NCI-H226 (cell line): ENCODE measurements around the gene RGL4.
A peak's percentile ranks its signal among the peaks of the same experiment; 100 is the strongest.

Experiments used
- DNase-seq: peaks from one replicate; pipeline ENCODE4 v3.0.0-alpha.2; 2015

The RGL4 gene

DNA sequence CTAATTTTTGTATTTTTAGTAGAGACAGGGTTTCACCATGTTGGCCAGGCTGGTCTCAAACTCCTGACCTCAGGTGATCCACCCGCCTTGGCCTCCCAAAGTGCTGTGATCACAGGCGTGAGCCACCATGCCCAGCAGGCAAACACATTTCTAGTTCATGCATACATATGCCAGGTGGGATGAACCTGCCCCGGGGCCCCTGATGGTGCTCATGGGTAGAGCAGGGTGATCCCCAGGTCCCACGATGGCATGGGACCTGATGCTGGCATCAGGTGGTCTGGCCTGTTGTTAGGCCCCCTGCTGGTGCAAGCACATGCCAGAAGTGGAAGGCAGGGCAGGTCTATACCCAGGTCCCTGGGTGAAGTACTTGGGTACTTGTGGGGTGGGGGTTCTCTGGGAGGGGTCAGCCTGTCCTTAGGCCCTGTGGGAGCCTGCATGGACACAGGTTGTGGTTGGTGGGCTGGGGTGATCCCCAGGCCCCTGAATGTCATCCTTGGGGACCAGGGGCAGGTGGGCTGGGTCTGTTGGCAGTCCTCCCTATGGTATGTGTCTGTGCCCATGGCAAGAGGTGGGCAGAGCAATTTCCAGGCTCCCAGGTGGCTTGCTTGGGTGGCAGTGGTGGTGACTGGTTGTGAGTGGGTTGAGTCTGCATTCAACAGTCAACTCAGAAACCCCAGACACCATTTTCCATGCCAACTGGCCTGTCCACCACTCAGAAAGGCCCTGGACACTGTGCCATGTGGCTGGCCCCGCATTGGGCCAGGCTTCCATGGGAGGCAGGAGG, 9.6 kb upstream of the RGL4 start:
- DNase-seq: no peak

DNA sequence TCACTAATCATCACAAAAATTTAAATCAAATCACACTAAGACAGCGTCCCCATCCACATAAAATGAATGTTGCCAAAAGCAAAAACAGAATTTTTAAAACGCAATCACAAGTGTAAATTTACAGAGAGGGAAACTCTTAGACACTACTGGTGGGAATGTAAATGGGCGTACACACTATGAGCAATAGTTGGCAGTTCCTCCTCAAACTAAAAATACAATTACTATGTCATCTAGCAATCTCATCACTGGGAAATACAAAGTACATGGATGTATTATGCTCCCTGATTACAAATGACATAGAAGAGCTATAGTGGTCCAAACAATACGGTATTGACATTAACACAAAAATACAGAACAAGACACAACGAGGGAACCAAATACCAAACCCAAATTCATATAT, 8.7 kb upstream of the RGL4 start:
- DNase-seq: no peak

DNA sequence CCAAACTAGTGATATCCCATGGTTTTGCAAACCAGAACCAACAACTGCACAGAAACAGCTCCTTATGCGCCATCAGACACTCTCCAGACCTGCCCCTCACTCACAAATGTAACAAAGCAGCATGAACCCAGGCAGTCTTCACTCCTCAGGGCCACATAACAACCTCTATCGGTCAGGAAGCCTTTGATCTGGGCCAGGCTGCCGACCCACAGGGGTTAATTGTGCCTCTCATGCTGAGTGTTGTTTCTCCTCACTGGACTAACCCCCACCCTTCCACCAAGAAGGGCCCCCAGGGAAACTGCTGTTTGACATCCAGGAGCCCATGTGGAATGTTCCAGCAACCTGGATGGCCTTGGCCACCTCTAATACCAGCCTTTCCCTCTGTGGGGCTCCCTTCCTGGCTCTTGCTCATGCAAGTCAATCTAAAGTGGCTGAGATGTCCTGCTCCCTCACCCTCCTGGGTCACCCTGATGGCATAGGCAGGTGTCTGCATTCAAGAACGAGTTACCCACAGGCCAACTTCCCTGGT, 7.9 kb upstream of the RGL4 start:
- DNase-seq: no peak

DNA sequence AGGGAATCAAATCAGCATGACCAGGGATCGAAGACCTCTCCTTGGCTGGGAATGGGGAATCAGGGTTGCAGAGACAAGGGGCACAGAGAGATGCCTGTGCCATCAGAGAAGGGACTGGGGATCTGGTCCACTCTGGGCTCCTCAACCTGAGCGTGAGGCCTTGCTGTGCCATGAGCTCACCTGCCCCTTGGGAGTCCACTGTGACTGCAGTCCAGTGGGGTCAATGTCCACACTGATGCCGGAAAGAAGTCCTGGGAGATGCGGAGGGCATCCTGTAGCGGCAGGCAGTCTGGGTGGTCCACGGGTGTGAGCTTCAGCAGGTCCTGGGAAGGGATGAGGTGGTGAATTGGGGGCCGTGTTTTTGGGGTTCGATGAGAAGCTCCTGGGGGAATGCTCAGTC, 7.3 kb upstream of the RGL4 start:
- DNase-seq: no peak

DNA sequence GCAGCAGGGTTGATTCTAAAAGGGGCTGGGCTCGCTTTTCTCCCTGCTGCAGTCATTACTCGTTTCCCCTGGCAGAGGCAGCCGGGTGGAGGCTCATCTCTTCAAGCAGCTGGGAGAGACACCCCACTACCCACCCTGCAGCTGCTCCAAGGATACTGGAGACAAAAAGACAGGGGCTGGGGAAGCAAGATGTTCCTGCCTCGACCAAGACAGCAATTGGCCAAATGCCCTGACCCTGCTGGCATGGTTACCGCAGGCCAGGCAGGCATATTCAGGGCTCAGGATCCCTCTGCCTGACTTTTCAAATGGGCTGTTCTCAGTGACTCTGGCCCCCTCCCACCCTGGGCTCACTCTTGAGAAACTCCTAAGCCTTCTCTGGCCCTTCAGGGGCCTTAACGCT, 6.8 kb upstream of the RGL4 start:
- no peak for DNase-seq

DNA sequence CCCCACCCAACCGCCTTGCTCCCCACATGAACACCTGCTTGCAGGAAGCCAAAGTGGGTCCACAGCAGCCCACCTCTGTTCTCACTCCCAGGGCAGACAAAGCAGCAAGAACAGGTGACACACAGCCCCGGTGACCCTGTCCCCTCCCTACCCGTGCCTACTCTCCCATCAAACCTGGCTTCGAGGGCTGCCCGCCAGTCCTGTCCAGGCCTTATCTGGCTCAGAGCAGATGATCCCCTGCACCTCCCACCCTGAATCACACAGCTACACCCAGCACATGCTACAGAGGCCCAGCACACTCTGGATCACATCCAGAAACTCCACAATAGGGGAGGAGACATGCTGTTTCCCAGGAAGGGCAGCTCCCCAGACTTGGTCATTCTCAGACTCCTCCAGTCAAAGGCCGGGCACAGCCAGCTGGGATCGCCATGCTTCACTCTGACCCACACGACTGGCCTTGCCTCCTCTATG, 6.2 kb upstream of the RGL4 start:
- peak; percentile 3 for DNase-seq

DNA sequence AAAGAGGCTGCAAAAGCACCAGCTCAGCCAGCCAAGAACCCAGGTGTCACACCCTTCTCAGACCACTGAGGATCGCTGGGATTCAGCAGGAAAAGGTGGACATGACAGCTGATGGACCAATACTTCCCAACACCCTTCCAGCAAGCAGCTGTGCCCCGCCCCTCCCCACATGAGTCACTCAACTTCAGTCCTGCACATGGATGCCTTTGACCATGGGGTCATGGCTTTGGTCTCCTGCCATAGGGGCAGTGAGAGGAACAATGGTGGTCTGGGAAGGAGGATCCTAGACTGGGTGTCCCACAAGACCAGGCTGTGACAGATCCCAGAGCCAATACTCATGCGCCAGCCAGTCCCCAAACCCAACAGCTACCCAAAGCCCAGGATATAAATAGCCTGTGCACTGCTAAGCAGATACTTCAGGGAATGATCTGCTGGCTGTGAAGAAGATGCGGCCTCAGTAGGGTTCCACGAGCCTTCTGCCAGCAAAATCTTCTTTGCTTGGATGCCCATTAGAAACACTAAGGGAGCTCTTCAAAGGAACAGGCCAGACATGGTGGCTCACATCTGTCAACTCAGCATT, 5.5 kb upstream of the RGL4 start:
- no peak for DNase-seq

DNA sequence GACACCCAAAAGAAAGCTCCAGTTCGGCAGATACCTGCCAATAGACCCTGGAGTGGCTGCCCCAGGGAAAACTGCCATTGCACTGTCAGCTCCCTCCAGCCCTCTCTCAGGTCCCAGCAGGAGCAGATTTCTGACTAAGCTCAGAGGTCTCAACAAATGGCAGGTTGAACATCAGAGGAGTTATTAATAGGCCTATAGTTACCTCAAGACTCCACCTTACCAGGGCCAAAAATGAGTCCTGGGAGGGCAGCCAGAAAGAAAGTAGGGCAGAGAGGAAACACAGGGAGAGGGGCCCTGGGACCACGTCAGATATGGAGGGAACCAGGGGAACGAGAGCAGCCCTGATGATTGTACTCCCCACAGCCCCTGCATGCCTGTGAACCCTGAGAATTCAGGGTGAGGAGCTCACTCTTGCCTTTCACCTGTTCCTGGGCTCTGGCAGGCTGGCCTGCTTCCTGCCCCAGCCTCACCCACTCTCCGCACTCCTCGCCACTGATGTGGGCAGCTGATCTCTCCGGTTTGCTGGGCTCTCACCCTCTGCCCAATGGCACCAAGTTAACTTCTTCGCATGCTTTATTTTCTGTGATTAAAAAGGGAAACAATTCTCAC, 4.3 kb upstream of the RGL4 start:
- DNase-seq: no peak

DNA sequence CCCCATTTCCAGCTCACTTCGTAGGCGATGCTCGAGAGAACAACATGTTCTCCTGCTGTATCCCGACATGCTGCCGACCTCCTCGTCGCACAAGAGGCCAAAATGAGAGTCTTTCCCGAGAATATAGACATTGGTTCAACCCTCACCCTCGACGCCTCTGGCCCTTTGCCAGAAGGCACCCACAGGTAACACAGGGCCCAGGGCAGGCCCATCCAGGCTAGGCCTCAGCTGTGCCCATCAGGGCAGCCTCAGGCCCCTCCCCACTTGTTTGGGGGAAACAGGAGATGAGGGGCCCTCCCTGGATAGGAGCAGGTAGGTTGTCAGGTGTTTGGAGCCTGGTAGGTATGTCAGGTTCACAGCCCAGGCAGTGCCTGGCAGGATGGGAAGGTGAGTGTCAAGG, 2.7 kb upstream of the RGL4 start:
- DNase-seq: no peak

DNA sequence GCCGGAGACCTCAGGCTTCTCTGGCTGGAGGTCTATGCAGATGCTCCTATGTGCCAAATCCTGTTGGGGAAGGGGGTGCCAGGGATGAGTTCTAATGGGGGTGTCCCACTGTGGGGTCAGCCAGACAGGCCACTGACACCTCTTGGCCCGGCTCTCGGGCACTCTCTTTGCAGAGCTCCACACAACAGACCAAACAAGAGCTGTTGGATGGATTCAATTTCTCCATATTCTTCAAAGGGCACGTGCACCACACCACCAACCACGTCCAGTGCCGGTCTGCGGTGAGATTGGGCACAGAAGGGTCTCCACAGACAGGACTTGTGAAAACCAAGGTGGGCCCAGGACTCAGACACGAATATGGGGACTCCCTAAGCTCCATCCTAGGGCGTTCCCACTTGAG, 2.2 kb upstream of the RGL4 start:
- no peak for DNase-seq

DNA sequence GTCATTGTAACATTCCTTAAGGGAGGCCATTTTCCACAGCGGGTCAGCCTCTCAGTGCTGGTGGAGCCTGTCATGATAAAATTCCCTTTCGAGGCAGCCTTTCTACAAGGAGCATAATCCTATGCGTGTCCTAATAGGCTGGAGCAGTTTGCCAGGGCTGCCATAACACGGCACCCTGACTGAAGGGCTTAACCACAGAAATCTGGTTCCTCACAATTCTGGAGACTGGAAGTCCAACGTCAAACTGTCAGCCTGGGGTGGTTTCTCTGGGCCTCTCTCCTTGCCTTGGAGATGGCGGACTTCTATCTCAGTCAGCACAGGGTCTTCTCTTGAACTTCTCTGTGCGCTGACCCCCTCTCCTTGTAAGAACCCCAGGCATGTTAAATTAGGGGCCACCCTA, 1.4 kb upstream of the RGL4 start:
- no peak for DNase-seq

DNA sequence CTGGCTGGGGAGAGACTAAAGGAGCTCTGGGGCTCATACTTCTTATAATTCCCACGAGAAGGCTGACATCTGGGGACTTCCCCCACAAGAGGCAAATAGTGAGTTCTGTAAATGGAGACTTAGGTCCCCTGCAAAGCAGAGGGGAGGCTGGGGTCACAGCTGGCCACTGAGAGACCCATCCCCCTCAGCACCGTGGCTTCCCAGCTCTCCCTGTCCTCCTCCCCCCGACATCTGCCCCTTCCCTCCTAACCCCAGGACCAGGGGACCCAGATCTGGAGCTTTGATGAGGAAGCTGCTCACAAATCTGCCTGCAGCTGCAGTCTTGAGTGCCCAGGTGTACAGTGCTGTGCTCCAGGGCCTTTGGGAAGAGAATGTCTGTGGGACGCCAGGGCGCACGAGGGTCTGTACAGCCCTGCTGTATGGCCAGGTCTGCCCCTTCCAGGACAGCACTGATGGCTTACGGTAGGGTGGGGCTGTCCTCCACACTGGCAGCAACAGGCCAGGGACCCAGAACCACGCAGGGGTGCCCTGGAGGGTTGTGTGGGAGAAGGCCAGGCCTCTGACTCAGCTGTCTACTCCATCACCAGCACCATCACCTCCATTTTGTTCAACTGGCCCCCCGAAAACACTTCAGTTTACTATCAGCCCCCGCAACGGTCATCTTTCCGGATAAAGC, 1.1 kb downstream of the RGL4 start:
- DNase-seq: no peak

DNA sequence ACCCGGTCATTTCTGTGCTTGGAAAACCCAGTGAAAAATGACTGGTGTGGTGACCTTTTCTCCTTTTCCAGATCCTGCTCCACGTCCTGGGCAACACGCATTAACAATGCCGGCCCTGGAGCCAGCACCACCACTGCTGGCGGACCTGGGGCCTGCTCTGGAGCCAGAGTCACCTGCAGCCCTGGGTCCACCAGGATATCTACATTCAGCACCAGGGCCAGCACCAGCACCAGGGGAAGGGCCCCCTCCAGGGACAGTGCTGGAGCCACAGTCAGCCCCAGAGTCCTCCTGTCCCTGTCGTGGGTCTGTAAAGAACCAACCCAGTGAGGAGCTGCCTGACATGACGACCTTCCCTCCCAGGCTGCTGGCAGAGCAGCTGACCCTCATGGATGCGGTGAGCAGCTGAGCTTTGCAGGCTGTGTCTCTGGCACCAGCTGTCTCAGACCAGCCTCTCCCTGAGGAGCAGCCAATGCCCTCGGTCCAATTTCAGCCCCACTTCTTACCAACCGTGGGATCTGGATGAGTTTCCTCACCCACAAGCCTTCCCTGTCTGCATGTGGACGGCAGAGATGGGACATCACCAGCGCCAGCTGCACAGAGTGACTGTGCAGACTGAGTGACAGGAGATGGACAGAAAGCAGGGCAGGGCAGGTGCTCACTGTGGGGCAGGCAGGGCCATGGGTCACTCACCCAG, 1.9 kb downstream of the RGL4 start:
- no peak for DNase-seq

DNA sequence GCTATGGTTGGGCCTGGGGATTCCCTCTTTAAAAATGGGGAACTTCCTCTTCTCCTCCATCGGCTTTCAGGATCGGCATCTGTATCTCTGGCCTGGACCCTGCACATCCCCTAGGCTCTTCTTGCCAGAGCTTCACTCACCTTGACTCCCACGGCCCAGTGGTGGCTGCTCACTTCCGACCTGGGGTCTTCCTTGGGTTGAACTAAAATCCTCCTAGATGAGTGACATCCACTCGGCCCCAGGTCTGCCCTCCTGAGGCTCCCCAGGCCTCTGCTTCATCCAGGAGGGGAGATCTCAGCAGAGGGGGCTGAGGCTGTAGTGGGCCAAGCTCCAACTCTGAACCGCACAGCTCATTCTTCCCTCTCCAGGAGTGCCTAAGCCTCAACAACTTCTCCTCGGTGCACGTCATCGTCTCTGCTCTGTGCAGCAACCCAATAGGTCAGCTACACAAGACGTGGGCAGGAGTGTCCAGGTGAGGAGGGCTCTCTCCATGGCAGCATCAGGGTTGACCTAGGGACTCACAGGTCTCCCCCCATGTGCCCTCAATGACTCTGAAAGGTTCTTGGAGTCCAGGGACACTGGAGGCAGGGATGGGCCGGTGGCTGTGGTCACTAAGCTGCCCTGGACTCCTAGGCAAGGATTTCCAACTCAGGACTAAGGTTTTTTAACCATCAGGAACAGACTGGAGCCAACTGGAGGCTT, 3.3 kb downstream of the RGL4 start:
- no peak for DNase-seq

DNA sequence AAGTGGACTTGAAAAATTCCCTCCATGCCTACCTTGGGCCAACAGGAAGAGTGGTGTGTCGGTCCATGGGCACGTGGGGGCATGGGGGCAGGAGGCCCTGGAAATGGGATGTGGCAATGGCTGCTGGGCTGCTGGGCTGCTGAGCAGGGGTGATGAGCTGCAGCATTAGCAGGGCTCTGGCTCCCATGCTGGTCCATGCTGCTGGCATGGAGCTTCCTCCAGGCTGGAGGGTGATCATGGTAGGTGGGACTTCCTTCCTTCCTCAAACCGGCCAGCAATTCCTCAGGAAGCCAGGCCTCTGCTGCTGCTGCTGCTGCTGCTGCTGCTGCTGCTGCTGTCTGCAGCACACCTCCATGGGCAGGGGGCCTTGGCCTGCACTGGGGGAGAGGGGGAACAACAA, 4.3 kb downstream of the RGL4 start:
- no peak for DNase-seq

DNA sequence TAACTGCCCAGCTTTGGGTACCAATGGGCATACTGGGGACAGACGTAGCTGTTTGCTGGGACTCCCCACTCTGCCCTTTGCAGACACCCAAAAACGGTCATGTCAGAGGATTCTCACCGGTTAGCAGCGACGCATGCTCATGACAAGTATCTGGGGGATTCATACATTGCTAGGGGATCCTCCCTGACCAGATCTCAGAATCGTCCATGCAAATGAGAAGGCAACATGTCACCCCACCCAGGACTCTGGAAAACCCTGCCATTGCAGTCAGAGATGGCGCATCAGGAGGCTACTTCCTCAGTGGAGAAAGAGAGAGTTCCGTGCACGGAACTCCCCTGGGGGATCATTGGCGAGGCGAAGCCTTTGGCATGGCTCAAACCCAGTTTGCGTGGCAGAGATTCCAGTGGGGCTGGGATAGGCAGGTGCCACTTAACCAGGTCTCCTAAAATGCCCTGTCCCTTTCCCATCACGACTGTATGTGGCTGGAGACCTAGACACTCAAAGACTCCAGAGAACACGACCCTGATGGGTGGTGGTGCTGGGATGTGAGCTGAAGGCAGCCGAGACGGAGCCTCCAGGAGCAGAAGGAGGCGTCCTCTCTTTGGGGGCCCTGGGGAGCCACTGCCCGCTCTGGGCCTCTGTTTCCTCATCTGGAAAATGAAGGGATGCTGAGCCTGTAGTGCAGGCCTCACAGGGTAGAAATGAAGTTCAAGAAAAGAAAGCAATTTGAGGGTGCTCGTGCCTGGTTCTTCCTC, 4.9 kb downstream of the RGL4 start:
- no peak for DNase-seq

DNA sequence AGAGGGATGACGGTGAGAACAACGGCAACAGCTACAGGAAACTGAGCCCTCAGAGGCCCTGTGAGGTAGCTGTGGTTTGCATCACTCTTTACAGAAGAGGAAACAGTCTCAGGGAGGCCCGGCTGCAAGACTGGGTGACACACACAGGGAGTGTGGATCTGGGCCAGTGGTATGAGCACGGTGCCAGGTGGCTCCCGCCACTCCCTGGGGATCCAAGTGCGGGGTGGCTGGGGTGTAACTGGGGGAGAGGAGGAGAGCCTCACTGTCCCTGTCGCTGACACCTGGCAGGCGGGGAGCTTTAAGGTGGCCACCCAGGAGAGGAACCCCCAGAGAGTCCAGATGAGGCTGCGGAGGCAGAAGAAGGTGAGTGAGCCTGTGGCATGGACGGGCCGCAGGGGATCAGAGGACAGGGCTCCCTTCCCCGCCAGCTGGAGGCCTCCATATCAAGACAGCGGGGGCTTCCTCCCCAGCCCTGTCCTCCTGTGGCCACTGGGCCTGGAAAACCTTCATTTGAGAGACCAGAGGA, 5.6 kb downstream of the RGL4 start:
- no peak for DNase-seq

DNA sequence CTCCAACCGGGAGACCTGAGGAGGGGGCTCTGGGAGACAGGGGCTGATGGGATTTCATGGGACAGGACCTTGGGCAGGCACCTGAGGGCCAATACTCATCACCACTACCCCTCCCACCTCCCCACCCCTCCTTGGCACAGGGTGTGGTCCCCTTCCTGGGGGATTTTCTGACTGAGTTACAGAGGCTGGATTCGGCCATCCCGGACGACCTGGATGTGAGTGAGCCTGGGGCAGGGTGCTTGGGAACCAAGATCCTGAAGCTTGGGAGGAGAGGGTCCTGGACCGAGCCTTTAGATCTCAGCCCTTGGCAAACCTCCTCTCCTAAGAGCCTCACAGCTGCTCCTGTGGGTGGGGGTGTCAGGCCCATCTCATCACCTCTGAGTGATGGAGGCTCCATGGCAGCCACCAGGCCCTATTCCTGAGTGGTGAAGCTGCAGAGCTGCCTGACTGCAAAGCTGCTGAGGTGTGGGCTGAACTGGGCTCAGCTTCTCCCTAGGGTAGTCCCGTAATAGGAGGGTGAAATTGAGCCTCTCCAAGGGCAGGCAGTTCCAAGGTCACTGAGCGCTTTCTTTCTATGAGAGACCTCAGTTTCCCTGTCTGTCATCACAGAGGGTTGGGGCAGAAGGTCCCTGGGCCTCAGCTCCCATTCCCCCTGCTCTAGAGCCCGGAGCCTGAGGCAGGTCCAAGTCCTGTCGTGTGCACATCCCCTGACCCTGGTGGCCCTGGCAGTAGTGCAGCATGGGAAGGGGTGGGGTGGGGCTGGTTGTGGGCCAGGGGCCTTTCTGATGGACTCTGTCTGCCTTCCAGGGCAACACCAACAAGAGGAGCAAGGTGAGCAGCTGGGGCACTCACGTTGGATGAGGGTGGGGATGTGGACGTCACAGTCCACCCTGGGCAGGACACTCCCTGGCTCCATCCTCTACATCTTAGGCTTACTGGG, 6.5 kb downstream of the RGL4 start:
- no peak for DNase-seq

DNA sequence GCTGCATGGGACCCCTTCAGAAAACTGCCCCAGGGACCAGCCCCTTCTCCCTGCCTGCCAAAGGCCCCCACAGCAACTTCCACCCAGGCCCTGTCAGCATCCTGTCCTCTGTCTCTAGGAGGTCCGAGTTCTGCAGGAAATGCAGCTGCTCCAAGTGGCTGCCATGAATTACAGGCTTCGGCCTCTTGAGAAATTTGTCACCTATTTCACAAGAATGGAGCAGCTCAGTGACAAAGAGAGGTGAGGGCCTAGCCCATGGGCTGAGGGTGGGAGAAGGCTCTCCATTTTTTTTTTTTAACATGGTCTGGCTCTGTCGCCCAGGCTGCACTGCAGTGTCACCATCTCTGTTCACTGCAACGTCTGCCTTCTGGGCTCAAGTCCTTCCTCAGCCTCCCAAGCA, 7.3 kb downstream of the RGL4 start:
- no peak for DNase-seq

DNA sequence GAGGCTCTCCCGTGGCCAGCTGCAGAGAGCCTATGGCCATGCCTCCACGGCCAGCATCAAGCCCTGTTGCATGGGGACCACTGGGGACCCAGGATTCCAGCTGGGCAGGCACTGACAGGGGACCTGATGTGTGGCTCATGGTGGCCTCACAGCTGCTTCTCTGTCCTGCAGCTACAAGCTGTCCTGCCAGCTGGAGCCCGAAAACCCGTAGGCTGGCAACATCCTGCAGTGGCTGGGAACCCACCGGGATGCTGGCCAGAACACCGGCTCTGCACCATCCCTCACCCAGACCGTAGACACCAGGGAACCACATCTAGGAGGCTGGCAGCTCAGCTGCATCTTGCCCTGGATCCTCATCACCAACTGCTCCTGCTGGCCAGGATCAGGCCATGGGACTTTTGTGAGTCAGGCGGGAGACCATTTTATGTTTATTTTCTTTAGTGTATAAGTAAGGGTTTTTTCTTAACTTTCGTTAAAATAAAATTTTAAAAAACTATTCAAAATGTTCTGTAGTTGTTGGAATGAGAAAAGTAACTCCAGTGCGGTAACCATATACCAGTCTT, 7.9 kb downstream of the RGL4 start:
- no peak for DNase-seq
